K562 (cell line): Measurements from ENCODE around the gene CFAP221. TPM values are rescaled to one million over a fixed set of nuclear protein-coding genes. Genes with fewer than 3 reads are reported as not detected.

Experiments
- BMI1 ChIP-seq: fragments of 150-350 bp; IDR thresholded peaks from 2 replicates; pipeline ENCODE4 v1.6.1; 2014; ENCODE audit warnings: low read length
- CC2D1A ChIP-seq: fragments of 450-650 bp; IDR thresholded peaks from 2 replicates; pipeline ENCODE4 v1.6.1; 2017; ENCODE audit warnings: mild to moderate bottlenecking
- CGGBP1 ChIP-seq: fragments of 250-450 bp; sonication (Bioruptor Pico); IDR thresholded peaks from 2 replicates; pipeline ENCODE4 v1.9.0; 2021; ENCODE audit warnings: mild to moderate bottlenecking
- CHCHD3 ChIP-seq: fragments of 250-450 bp; sonication (Bioruptor Pico); IDR thresholded peaks from 2 replicates; pipeline ENCODE4 v2.1.2; 2022; ENCODE audit warnings: mild to moderate bottlenecking
- CSDE1 ChIP-seq, 2 experiments: fragments of 450-650 bp; IDR thresholded peaks; 2 replicates each; pipeline ENCODE4 v1.6.1; 2016; ENCODE audit warnings: mild to moderate bottlenecking in 1 of 2
- CTBP1 ChIP-seq: fragments of 450-650 bp; IDR thresholded peaks from 2 replicates; pipeline ENCODE4 v1.6.1; 2016; ENCODE audit warnings: borderline replicate concordance
- CXXC5 ChIP-seq: fragments of 250-450 bp; sonication (Bioruptor Pico); IDR thresholded peaks from 2 replicates; pipeline ENCODE4 v1.8.0; 2022; ENCODE audit warnings: inconsistent platforms, mild to moderate bottlenecking, moderate library complexity
- DACH1 ChIP-seq: fragments of 450-650 bp; IDR thresholded peaks from 2 replicates; pipeline ENCODE4 v1.6.1; 2018; ENCODE audit not compliant: partially characterized antibody
- ELF2 ChIP-seq: fragments of 250-450 bp; sonication (Bioruptor Pico); IDR thresholded peaks from 2 replicates; pipeline ENCODE4 v1.5.0; 2021; ENCODE audit warnings: mild to moderate bottlenecking
- EP300 ChIP-seq: IDR thresholded peaks from 2 replicates; pipeline ENCODE4 v1.6.1; 2012; ENCODE audit warnings: low read length, improper control_type of control experiment
- FUS ChIP-seq: fragments of 200-400 bp; formaldehyde crosslinking; optimal IDR thresholded peaks from 2 replicates; pipeline ENCODE3; 2017; ENCODE audit warnings: low read depth, low read length
- HDAC8 ChIP-seq: fragments of 450-650 bp; IDR thresholded peaks from 2 replicates; pipeline ENCODE4 v1.6.1; 2016; ENCODE audit warnings: mild to moderate bottlenecking, missing genetic modification characterization, moderate library complexity, missing compliant biosample characterization
- MCM7 ChIP-seq, 2 experiments: fragments of 450-650 bp; IDR thresholded peaks; 2 replicates each; pipeline ENCODE4 v1.6.1; 2016 to 2018
- NCOA2 ChIP-seq, 2 experiments: fragments of 450-650 bp; IDR thresholded peaks; 2 replicates each; pipeline ENCODE4 v1.6.1; 2018; ENCODE audit warnings: mild to moderate bottlenecking in 2 of 2, moderate library complexity in 1 of 2; ENCODE audit not compliant: partially characterized antibody in 2 of 2
- PCBP1 ChIP-seq: fragments of 200-400 bp; formaldehyde crosslinking; IDR thresholded peaks from 2 replicates; pipeline ENCODE4 v1.6.1; 2018; ENCODE audit warnings: mild to moderate bottlenecking, low read depth, low read length; ENCODE audit not compliant: poor library complexity, severe bottlenecking
- RBM17 ChIP-seq: fragments of 200-400 bp; formaldehyde crosslinking; IDR thresholded peaks from 2 replicates; pipeline ENCODE4 v1.6.1; 2017; ENCODE audit warnings: low read depth, mild to moderate bottlenecking, low read length, borderline replicate concordance
- SIN3B ChIP-seq: fragments of 450-650 bp; IDR thresholded peaks from 2 replicates; pipeline ENCODE4 v1.6.1; 2017; ENCODE audit warnings: low read depth, mild to moderate bottlenecking, moderate library complexity
- SMARCA4 ChIP-seq: fragments of 450-650 bp; IDR thresholded peaks from 2 replicates; pipeline ENCODE4 v1.6.1; 2016
- SRSF1 ChIP-seq: fragments of 200-400 bp; formaldehyde crosslinking; IDR thresholded peaks from 2 replicates; pipeline ENCODE4 v1.6.1; 2017; ENCODE audit warnings: mild to moderate bottlenecking, low read depth, low read length, moderate library complexity
- TAF1 ChIP-seq: IDR thresholded peaks from 2 replicates; pipeline ENCODE4 v1.6.1; 2011; ENCODE audit warnings: mild to moderate bottlenecking, low read length, moderate library complexity; ENCODE audit not compliant: insufficient read depth, control insufficient read depth, severe bottlenecking; ENCODE audit errors: extremely low read depth
- TEAD4 ChIP-seq, 2 experiments: sonication (generic) in 1 of 2; formaldehyde crosslinking in 1 of 2; IDR thresholded peaks; 2 replicates each; pipeline versions ENCODE4 v1.6.1 to v1.8.0; 2012 to 2022; ENCODE audit warnings: borderline replicate concordance in 1 of 2, inconsistent platforms in 1 of 2, low read length in 1 of 2, mild to moderate bottlenecking in 1 of 2, missing genetic modification reagents in 1 of 2
- TFAP4 ChIP-seq: sonication (generic); formaldehyde crosslinking; IDR thresholded peaks from 2 replicates; pipeline ENCODE4 v1.8.0; 2022; ENCODE audit warnings: missing genetic modification reagents, mild to moderate bottlenecking, moderate library complexity, borderline replicate concordance
- VEZF1 ChIP-seq: fragments of 200-800 bp; sonication (Bioruptor generic); IDR thresholded peaks from 2 replicates; pipeline ENCODE4 v1.6.1; 2017; ENCODE audit warnings: missing genetic modification characterization, missing compliant biosample characterization
- YBX1 ChIP-seq: fragments of 450-650 bp; IDR thresholded peaks from 2 replicates; pipeline ENCODE4 v1.7.1; 2016; ENCODE audit warnings: mild to moderate bottlenecking
- ZNF444 ChIP-seq: fragments of 250-450 bp; sonication (Bioruptor Pico); IDR thresholded peaks from 2 replicates; pipeline ENCODE4 v1.4.0; 2020; ENCODE audit warnings: mild to moderate bottlenecking, moderate library complexity
- ZNF778 ChIP-seq: fragments of 450-650 bp; formaldehyde crosslinking; IDR thresholded peaks from 2 replicates; pipeline ENCODE4 v1.4.0; 2020; ENCODE audit warnings: mild to moderate bottlenecking, moderate library complexity
- polyA plus RNA-seq, 8 experiments: library from polyadenylated mRNA; depleted of rRNA in 4 of 8; stranded (reverse) in 5 of 8; unstranded in 3 of 8; fragments of >200 nt; fragmentation: Nextera tagmentation in 2 of 8; fragmentation: Illumina TruSeq in 1 of 8; extraction: Ambion mirVana in 2 of 8; extraction: Trizol in 1 of 8; gene quantifications; 2 replicates each; pipeline versions ENCODE4 v1.2.1 to v1.2.3, GENCODE V29; 2011 to 2014; ENCODE audit warnings: inconsistent platforms in 1 of 8, missing spikeins in 1 of 8
- total RNA-seq, 7 experiments: library from RNA; depleted of rRNA in 6 of 7; stranded (reverse); fragments of >200 nt in 6 of 7; fragmentation: Illumina TruSeq in 2 of 7; extraction: Trizol in 2 of 7; gene quantifications; 2 replicates each; pipeline versions ENCODE4 v1.2.1 to v1.2.3, GENCODE V29; 2011 to 2021; ENCODE audit warnings: low replicate concordance in 1 of 7

CFAP221 gene
- total and polyA plus RNA-seq, 9 of the 15 experiments (the other 6 are each of a cell fraction or from before 2014, with no cell fraction given): 0.09 to 1.4 (median 0.65) TPM

GRCh38 chr2:119544075-119544938 lies at the start of gene CFAP221 (continued):
- TF ChIP-seq CHCHD3 (CRISPR knock-in tag) (no peak), MCM7 (IDR thresholded peaks at IDR 0.05) (no peak), NCOA2 (IDR thresholded peaks at IDR 0.05; ENCODE audit: partially characterized antibody in 2 of 2) (no peak), TAF1 (no peak), EP300 (no peak), PCBP1 (peak; percentile 72), SMARCA4 (no peak), DACH1 (no peak), HDAC8 (tag) (no peak), TFAP4 (CRISPR knock-in tag) (peak; percentile 51; the same call in 1 of the 2 replicates), YBX1 (no peak), ELF2 (CRISPR knock-in tag) (no peak), CC2D1A (no peak), RBM17 (no peak), CGGBP1 (no peak), CSDE1 (IDR thresholded peaks at IDR 0.05) (no peak), ZNF444 (CRISPR knock-in tag) (no peak), TEAD4 (IDR thresholded peaks at IDR 0.05; ENCODE audit: low read length) (no peak), TEAD4 (CRISPR knock-in tag; IDR thresholded peaks at IDR 0.05; ENCODE audit: borderline replicate concordance) (no peak), FUS (peak; percentile 20), VEZF1 (CRISPR knock-in tag) (peak; percentile 36; the same call in 1 of the 2 replicates), BMI1 (peak; percentile 86), ZNF778 (no peak), CXXC5 (peak; percentile 90), CTBP1 (peak; percentile 69; the same call in 1 of the 2 replicates), SRSF1 (no peak), SIN3B (peak; percentile 61; the same call in 1 of the 2 replicates)
